ENCODE data around the gene TAX1BP3.
"Not testable (repeated sequence)": the region's sequence is repeated elsewhere in the genome, so short reads cannot be mapped to it uniquely, and the experiment has no call there.

Gene TAX1BP3

GRCh38 chr17:3668279-3669084, at the start of gene TAX1BP3, which contains the start of gene EMC6:
Gene TAX1BP3, minus strand, starts transcription at chr17:3668578. Its CDS starts 52 bp downstream, at chr17:3668526.
Gene EMC6, plus strand, starts transcription at chr17:3668812. Its CDS starts 335 bp downstream, at chr17:3669147.
- peak; percentile 97 to 99 for DNase-seq

DNA sequence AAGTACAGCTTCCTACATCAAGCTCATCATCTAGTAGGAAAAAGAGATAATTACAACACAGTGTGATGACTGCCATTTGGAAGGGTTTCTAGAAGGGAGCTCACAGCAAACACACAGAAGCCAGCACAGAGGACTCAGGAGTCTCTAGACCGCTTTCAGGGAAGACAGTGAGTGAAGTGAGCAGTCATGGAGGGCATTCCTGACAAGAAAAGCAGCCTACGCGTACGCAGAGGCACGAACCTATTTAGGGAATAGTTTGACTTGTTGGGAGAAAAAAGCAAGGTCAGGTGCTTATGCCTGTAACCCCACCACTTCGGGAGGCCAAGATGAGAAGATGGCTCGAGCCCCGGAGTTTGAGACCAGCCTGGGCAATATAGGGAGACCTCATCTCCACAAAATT, 46.9 kb upstream of the TAX1BP3 start:
- DNase-seq, result no peak

GRCh38 chr17:3712811-3713463, 44.6 kb upstream of the TAX1BP3 start:
- peak in 1 of 2 donors; percentile 33 for DNase-seq

DNA sequence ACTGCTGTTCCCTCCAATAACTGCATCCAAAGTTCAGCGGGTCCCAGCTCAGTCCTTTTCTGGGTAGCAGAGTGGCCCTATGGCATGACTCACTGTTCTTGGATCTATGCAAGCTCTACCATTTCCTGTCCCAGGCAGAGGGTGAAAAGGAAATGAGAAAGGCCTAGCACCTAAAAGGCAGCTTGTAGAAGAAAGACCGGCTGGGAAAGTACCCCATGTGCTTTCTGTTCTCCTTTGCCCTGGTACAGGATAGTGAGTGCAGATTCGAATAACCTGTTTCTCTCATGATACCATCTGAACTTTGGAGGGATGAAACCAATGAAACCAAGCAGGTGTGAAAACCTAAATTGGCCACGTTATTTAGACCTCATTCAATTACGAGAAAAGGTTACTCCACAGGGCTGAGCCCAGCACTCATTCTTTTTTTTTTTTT, 42.6 kb upstream of the TAX1BP3 start:
- DNase-seq, result peak; percentile 86 to 92

GRCh38 chr17:3708366-3708765, 40.0 kb upstream of the TAX1BP3 start:
- DNase-seq, result no peak

DNA sequence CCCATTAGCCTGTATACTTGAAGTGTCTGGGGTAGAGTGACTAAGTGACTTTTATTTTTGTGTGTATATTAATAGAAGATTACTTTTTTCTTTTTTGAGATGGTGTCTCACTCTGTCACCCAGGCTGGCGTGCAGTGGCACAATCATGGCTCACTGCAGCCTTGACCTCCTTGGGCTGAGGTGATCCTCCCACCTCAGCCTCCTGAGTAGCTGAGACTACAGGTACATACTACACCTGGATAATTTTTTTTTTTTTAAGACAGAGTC, 37.3 kb upstream of the TAX1BP3 start:
- DNase-seq, result not testable (repeated sequence)

DNA sequence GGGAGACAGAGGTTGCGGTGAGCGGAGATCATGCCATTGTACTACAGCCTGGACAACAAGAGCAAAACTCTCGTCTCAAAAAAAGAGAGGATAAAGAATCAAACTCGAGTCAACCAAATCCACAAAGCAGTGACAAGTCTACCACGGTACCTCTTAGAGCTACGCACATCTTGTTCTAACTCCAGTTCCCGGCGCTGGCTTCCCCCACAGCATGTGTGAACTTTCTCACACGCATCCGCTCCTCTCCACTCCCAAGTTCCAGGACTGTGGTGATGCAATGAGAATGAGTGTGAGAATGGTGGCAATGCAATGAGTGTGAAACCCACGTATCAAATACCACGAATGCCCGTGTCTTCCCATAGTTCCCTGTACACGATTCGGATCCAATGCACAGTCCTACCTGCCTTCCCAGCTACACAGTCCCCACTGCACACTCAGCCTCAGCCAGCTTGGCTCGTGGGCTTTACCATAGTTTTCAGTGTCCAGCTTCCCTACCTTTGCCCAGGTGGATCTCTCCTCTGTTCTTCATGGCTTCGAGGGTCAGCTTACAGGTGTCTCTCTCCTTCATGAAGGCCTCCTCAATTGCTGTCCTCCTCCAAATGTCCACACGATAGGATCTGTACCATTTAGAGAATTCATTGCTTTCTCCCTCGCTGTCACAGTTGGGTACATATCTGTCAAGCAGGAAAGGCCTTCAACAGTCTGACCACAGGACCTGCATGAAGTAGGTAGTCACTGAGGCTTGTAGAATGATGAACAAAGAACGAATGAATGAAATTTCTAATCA, 36.7 kb upstream of the TAX1BP3 start:
- no peak for DNase-seq

- not testable (repeated sequence) for DNase-seq
These were observed 33.7 kb upstream of the TAX1BP3 start for GRCh38 chr17:3702041-3702539.

DNA sequence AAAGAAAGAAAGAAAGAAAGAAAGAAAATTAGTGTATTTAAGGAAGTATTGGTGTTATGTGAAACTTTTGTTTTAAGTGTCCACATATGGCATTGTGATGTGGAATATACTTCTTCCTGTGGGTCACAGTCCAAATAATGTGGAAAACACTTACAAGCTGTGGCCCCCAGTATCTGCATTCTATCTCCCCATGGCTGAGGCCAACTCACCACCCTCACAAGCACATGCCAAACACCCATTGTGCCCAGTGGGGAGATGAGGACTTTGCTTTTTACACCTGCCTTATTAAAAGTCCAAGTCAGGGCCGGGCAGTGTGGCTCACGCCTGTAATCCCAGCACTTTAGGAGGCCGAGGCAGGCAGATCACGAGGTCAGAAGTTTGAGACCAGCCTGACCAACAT, 31.6 kb upstream of the TAX1BP3 start:
- no peak for DNase-seq

- no peak for DNase-seq
These were observed 29.8 kb upstream of the TAX1BP3 start for GRCh38 chr17:3698139-3698538.

DNA sequence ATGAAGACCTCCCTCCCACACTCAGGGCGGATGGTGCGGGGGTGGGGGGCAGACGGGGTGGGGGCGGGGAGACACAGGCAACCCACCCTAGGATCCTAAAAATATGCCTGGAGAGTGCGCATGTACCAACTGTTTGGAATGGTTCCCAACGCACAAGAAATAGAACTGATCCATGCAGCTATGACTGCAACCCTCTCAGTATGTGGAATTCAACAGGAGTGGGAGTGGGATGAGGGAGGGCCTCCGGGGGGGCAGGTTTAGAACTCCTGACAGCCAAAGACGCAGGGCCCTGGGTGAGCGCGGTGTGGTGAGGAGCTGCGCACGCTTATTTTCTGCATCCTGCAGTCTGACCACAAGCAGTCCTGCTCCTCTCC, 28.7 kb upstream of the TAX1BP3 start:
- DNase-seq, result no peak

GRCh38 chr17:3695723-3696411, 27.5 kb upstream of the TAX1BP3 start, which contains the start of gene P2RX5:
Gene P2RX5, minus strand, starts transcription at chr17:3696155. Its CDS starts 150 bp downstream, at chr17:3696005.
- DNase-seq, result peak; percentile 54 to 57

DNA sequence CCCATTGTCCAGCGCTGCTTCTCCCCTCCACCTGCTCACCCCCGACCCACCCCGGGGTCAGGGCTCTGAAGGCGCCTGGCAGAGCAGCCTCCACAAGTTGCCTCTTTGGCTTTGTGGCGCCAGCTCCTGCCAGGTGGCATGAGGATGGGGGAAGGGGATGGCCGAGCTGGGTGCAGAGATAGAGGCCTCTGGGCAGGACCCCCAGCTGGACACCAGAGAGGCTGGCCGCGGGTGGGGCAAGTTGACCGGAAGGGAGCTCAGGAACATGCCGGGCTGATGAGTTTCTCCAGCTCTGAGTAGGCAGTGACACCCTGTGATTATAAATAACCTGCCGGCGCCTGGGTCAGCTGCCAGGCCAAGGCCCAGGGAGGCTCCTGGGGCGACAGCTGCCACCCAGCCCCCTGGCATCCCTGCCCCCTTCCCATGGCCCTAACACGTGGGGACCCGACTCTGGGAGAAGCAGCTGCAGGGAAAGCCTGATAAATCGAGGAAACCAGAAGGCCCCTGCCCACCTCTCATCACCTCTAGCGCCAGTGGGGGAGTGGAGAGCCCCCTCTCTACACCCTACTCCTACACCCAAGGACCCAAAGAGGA, 26.8 kb upstream of the TAX1BP3 start:
- DNase-seq, result no peak

DNA sequence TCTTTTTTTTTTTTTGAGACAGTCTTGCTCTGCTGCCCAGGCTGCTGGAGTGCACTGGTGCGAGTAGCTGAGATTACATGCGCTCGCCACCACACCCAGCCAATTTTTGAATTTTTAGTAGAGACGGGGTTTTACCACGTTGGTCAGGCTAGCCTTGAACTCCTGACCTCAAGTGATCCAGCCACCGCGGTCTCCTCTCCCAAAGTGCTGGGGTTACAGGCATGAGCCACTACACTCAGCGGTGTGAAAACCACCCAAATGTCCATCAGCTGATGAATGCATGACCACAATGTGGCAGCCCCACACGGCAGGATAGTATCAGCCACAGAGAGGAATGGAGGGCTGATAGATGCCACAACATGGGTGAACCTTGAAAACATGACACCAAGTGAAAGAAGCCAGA, 25.5 kb upstream of the TAX1BP3 start:
- DNase-seq, result peak; percentile 51

- no peak for DNase-seq
These were observed 24.8 kb upstream of the TAX1BP3 start for GRCh38 chr17:3693141-3693540.

- DNase-seq, result no peak
These were observed 24.0 kb upstream of the TAX1BP3 start for GRCh38 chr17:3692346-3692745.

GRCh38 chr17:3691617-3692067, 23.3 kb upstream of the TAX1BP3 start:
- DNase-seq, result no peak

DNA sequence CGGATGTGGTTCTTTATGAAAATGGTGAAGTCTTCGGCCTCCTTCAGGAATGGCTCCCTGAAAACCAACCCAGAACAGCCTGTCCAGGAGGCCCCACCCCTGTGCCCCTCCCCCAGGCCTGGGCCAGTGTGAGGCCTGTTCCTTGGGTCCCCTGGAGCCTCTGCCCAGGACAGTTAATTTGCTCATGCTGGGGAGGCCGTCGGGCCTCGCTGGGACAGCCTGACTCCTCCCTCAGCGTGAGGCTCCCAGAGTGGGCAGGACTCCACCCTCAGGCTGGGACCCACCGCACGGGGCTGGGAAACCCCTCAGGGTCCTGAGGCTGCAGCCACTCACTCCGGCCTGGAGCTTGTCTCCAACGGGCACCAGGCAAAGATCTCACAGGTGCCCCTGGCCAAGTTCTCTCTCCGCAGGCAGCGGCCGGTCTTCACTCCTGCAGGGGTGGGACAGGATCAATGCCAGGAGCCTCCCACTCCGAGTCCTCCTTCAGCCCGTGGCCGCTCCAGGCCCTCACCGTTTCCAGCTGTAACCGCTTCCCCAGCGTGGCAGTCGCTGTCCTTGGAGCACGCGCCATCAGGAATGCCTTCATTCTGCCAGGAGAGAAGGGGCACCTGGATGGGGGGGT, 21.8 kb upstream of the TAX1BP3 start:
- DNase-seq, result no peak

- no peak for DNase-seq
These were observed 21.1 kb upstream of the TAX1BP3 start for GRCh38 chr17:3689262-3690093.

DNA sequence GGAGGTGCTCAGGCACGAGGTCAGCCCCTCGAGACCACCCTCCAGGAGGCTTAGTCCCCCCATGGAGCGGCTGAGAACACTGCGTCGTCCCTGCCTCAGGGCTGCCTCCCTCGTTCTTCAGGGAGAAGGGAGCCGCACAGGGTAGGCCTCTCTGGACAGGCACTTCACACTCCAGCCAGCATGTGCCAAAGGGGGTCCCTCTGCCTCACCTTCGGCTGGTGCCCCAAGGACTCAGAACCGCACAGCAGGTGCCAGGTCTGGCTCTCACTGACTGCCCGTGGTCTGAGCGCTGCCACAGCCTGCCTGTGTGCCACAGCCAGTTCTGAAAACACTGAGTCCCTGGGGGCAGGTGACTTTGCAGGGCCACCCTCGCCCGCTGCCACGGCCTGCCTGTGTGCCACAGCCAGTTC, 20.5 kb upstream of the TAX1BP3 start:
- DNase-seq, result no peak
